ENCODE measurements around the gene AGPAT1.

DNA sequence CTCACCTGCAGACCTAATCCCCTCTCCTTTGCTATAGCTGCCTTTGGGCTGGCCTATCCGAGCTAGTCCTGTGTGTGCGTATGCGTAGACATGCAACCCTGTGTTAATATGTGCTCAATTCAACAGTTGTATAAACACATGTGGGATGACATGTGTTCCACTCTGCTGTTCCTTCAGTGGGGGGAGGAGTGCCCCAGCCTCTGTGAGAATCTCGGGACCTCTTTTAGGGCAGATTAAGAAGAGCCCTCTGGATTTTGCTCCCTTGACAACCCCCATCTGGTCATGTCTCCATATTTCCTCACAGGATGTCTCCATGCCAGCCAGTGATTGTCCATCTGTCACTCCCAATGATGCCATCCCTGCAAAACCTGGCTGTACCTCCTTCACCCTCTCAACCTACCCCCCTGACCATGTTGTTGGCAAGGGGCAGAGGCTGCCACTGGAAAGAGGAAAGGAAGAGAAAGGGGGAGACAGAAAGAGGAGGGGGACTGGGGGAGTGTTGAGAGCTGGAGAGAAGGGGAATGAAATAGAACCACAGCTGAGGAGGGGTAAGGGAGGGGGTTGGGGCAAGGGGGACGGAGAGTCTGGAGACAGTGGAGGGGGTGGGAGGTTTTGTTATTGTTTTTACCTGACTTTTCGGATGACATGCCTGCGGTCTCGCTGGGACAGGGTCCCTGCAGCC is 24.6 kb downstream of the AGPAT1 start:
- TF ChIP-seq POLR2AphosphoS5 (IDR thresholded peaks at IDR 0.05; ENCODE audit: borderline replicate concordance, low read depth, low read length) (no peak), FOXP2 (optimal IDR thresholded peaks at IDR 0.05; ENCODE audit: control extremely low read depth, extremely low read length, insufficient read depth) (no peak)
